Upper lobe of right lung (tissue), 1 donor: Measurements from ENCODE around the gene NFKBIL1. TPM values are rescaled to one million over a fixed set of nuclear protein-coding genes. Genes with fewer than 3 reads are reported as not detected.
A peak's percentile ranks its signal among the peaks of the same experiment; 100 is the strongest.
"Not testable (repeated sequence)": the region's sequence is repeated elsewhere in the genome, so short reads cannot be mapped to it uniquely, and the experiment has no call there.

Experiments
- ATAC-seq: fragments of 200-7000 bp; cut with Tn5 transposase; one replicate; pipeline ENCODE4 v1.9.1; 2020; ENCODE audit warnings: mild to moderate bottlenecking, moderate library complexity
- DNase-seq: peaks from one replicate; pipeline ENCODE4 v3.0.0-alpha.2; 2020
- H3K27ac ChIP-seq: fragments of 200-600 bp; one replicate; pipeline ENCODE4 v1.8.0; 2022
- H3K27me3 ChIP-seq: fragments of 200-600 bp; one replicate; pipeline ENCODE4 v1.8.0; 2022; ENCODE audit warnings: mild to moderate bottlenecking
- H3K36me3 ChIP-seq: fragments of 200-600 bp; one replicate; pipeline ENCODE4 v1.8.0; 2022
- H3K4me1 ChIP-seq: fragments of 200-600 bp; one replicate; pipeline ENCODE4 v1.8.0; 2022
- H3K4me3 ChIP-seq: fragments of 200-600 bp; one replicate; pipeline ENCODE4 v1.8.0; 2022; ENCODE audit warnings: mild to moderate bottlenecking
- H3K9me3 ChIP-seq: fragments of 200-600 bp; one replicate; pipeline ENCODE4 v1.8.0; 2022
- CTCF ChIP-seq: fragments of 200-600 bp; IDR thresholded peaks from one replicate; pipeline ENCODE4 v1.8.0; 2022; ENCODE audit warnings: antibody characterized with exemption
- intact Hi-C: fragments of 100-400 bp; cut with DNase I; formaldehyde crosslinking; loops from one replicate; pipeline ENCODE4 v1.11.0; 2022
- long read RNA-seq: library from polyadenylated mRNA; unstranded; transcript quantifications from one replicate; pipeline ENCODE4 v2.0.0, GENCODE V29; 2021
- total RNA-seq: library from RNA; stranded (reverse); fragmentation: NEBNext Ultra II Directional; extraction: Animal tissue kit (Norgen Biotek cat#: 25700); gene quantifications from one replicate; pipeline ENCODE4 v1.2.1, GENCODE V29; 2021
- donor health status: DM: no; HTN: yes; CAD: no; lungs with severe emphysema.

NFKBIL1 gene
- total RNA-seq: 22.6 TPM
- long read RNA-seq, transcript NFKBIL1-203 (4 exons, 1,478 nt): major isoform, 17 of 23 reads
- long read RNA-seq, partial matches to known transcripts: 2 of 23 reads
- long read RNA-seq, other reads (novel, unspliced or antisense): 0 of 23 reads

- Histone ChIP-seq H3K36me3 (peaks cover 25% of the 10 kb centered on the region), H3K4me3 (peak within 1 kb of the TSS; percentile 60), H3K27ac (peak within 1 kb of the TSS; percentile 89), H3K9me3 (no peaks in the 10 kb centered on the region), H3K27me3 (no peaks in the 10 kb centered on the region), H3K4me1 (peaks cover 18% of the 10 kb centered on the region)
- TF ChIP-seq CTCF: no peak
- intact Hi-C loops: loop anchor here (5.0 kb wide), 1 partner anchor 50 kb away; no protein-coding TSS in a partner anchor
- ATAC-seq: peak; percentile 96
- DNase-seq: peak; percentile 95
Observed at GRCh38 chr6:31546958-31547726, at the start of gene NFKBIL1. NFKBIL1 (plus strand) TSS chr6:31547608; CDS start chr6:31547695, 87 bp downstream.

- H3K4me3 ChIP-seq: peak overlapping the region; percentile 68
- no peak for ATAC-seq
Observed at GRCh38 chr6:31498748-31499147, 48.7 kb upstream of the NFKBIL1 start.

GRCh38 chr6:31499648-31500047, 47.8 kb upstream of the NFKBIL1 start:
- H3K36me3 ChIP-seq, H3K27me3 ChIP-seq, ATAC-seq, intact Hi-C loops, H3K27ac ChIP-seq, H3K4me3 ChIP-seq, H3K9me3 ChIP-seq, DNase-seq: not testable (repeated sequence)
- peaks cover 14% of the 10 kb centered on the region for H3K4me1 ChIP-seq

More at GRCh38 chr6:31498748-31499147, 48.7 kb upstream of the NFKBIL1 start:
- Histone ChIP-seq H3K27me3 (no peaks in the 10 kb centered on the region), H3K4me1 (peaks cover 14% of the 10 kb centered on the region), H3K9me3 (no peaks in the 10 kb centered on the region), H3K27ac (no peak overlapping the region), H3K36me3 (no peaks in the 10 kb centered on the region)
- DNase-seq: no peak
- no peak for TF ChIP-seq CTCF
- intact Hi-C loops: no loop called here

DNA sequence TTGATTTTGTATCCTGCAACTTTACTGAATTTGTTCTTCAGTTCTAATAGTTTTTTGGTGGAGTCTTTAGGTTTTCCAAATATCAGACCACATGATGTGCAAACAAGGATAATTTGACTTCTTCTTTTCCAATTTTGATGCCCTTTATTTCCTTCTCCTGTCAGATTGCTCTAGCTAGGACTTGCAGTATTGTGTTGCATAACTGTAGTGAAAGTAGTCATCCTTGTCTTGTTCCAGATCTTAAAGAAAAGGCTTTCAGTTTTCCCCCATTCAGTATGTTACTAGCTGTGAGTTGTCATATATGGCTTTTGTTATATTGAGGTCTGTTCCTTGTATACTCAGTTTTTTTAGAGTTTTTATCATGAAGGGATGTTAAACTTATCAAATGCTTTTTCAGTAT, 44.8 kb upstream of the NFKBIL1 start:
- Histone ChIP-seq H3K36me3 (peaks cover 16% of the 10 kb centered on the region), H3K9me3 (no peaks in the 10 kb centered on the region), H3K27me3 (no peaks in the 10 kb centered on the region), H3K4me3 (no peak overlapping the region), H3K4me1 (no peaks in the 10 kb centered on the region), H3K27ac (no peak overlapping the region)
- DNase-seq: no peak
- TF ChIP-seq CTCF: no peak
- no peak for ATAC-seq
- intact Hi-C loops: no loop called here

GRCh38 chr6:31509036-31509435, 38.4 kb upstream of the NFKBIL1 start:
- H3K4me3 ChIP-seq, intact Hi-C loops, H3K9me3 ChIP-seq, DNase-seq, H3K27me3 ChIP-seq, ATAC-seq, H3K4me1 ChIP-seq, H3K27ac ChIP-seq: not testable (repeated sequence)
- peaks cover 29% of the 10 kb centered on the region for H3K36me3 ChIP-seq

DNA sequence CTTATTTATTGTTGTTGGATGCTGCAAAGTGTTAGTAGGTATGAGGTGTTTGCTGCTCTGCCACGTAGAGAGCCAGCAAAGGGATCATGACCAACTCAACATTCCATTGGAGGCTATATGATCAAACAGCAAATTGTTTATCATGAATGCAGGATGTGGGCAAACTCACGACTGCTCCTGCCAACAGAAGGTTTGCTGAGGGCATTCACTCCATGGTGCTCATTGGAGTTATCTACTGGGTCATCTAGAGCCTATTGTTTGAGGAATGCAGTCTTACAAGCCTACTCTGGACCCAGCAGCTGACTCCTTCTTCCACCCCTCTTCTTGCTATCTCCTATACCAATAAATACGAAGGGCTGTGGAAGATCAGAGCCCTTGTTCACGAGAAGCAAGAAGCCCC, 37.4 kb upstream of the NFKBIL1 start:
- H3K36me3 ChIP-seq: peaks cover 29% of the 10 kb centered on the region
- intact Hi-C loops: no loop called here
- H3K4me1 ChIP-seq: no peaks in the 10 kb centered on the region
- no peak overlapping the region for H3K4me3 ChIP-seq
- H3K9me3 ChIP-seq: no peaks in the 10 kb centered on the region
- H3K27ac ChIP-seq: no peak overlapping the region
- no peak for DNase-seq
- no peak for TF ChIP-seq CTCF
- no peak for ATAC-seq
- no peaks in the 10 kb centered on the region for H3K27me3 ChIP-seq
